Measurements from ENCODE around the gene DNAJB9.

Gene DNAJB9

DNA sequence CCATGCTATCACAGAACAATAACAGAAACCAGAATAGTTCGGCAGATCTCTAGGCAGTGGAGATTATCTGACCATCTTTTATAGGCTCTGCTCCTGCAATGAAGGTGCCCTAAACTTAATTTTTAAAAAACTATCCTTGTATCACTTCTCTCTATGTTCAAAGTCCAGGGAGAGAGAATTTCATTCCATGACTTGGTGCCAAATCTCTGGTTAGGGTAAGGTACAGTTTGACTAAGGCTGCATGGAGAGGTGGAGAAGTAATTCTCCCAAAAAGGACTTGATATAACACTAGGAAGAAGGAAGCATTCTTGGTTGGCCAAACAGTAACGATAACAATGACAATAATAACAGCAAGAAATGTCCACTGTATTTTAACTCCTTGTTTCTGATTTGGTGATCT, 40.0 kb downstream of the DNAJB9 start:
- DNase-seq: no peak
- Mint-ChIP-seq H3K9me3 (peaks cover 4% of the 10 kb centered on the region), H3K27ac (no peak overlapping the region), H3K4me3 (no peak overlapping the region), H3K4me1 (peaks cover 14% of the 10 kb centered on the region), H3K36me3 (ENCODE audit: low read depth) (no peaks in the 10 kb centered on the region), H3K27me3 (ENCODE audit: low read depth, poor library complexity) (peaks cover 10% of the 10 kb centered on the region)
- TF ChIP-seq, protein P1, sequence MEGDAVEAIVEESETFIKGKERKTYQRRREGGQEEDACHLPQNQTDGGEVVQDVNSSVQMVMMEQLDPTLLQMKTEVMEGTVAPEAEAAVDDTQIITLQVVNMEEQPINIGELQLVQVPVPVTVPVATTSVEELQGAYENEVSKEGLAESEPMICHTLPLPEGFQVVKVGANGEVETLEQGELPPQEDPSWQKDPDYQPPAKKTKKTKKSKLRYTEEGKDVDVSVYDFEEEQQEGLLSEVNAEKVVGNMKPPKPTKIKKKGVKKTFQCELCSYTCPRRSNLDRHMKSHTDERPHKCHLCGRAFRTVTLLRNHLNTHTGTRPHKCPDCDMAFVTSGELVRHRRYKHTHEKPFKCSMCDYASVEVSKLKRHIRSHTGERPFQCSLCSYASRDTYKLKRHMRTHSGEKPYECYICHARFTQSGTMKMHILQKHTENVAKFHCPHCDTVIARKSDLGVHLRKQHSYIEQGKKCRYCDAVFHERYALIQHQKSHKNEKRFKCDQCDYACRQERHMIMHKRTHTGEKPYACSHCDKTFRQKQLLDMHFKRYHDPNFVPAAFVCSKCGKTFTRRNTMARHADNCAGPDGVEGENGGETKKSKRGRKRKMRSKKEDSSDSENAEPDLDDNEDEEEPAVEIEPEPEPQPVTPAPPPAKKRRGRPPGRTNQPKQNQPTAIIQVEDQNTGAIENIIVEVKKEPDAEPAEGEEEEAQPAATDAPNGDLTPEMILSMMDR (IDR thresholded peaks at IDR 0.05): no peak

GRCh38 chr7:108611268-108611667, 41.6 kb downstream of the DNAJB9 start:
- H3K36me3 Mint-ChIP-seq (ENCODE audit: low read depth): no peaks in the 10 kb centered on the region
- no peak overlapping the region for H3K27ac Mint-ChIP-seq
- no peak for DNase-seq
- peaks cover 6% of the 10 kb centered on the region for H3K27me3 Mint-ChIP-seq (ENCODE audit: low read depth, poor library complexity)
- H3K4me1 Mint-ChIP-seq: peaks cover 14% of the 10 kb centered on the region
- TF ChIP-seq, protein P1 (IDR thresholded peaks at IDR 0.05): no peak
- peaks cover 8% of the 10 kb centered on the region for H3K9me3 Mint-ChIP-seq
- no peak overlapping the region for H3K4me3 Mint-ChIP-seq

DNA sequence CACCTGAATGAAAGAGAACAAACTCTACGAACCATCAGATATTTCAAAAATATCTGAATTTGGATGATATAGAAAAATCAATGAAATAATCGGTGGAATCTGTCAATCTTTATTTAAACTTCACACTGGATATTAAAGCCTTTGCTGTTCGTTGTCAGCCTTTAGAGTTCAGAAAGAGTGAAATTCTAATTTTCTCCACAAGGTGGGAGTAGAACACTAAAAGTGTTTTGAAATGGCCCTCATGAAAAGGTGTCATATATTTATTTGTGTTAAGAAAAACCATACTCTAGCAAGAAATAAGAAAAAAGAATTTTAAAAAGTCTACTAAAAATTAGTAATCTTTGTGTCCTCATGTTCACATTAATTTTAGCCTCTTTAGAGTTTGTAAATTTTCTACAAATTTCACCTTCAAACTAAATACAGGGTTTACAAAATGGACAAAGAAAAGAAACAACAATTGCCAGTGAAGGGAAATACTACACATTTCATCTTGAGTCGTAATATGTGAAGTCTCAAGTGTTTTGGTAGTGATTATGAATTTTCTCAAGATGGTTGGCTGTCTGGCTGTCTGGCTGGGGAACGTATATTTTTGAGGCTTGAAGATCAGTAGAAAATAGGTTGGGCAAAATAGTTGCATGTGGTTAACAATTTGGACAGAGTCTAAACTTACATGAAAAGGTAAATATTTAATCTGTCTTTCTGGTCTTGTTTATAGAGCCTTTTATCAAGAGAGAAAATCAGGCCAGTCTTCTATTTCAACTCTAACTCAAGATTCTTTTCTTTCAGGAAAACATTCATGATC, 43.7 kb downstream of the DNAJB9 start:
- TF ChIP-seq, protein P1 (IDR thresholded peaks at IDR 0.05): peak; percentile 81
- H3K4me1 Mint-ChIP-seq: peaks cover 20% of the 10 kb centered on the region
- H3K4me3 Mint-ChIP-seq: no peak overlapping the region
- DNase-seq: peak; percentile 8
- H3K36me3 Mint-ChIP-seq (ENCODE audit: low read depth): no peaks in the 10 kb centered on the region
- peaks cover 7% of the 10 kb centered on the region for H3K27me3 Mint-ChIP-seq (ENCODE audit: low read depth, poor library complexity)
- no peak overlapping the region for H3K27ac Mint-ChIP-seq
- peaks cover 8% of the 10 kb centered on the region for H3K9me3 Mint-ChIP-seq

GRCh38 chr7:108613949-108614381, 44.3 kb downstream of the DNAJB9 start:
- Mint-ChIP-seq H3K4me1 (peaks cover 26% of the 10 kb centered on the region), H3K27ac (no peak overlapping the region), H3K4me3 (no peak overlapping the region), H3K27me3 (ENCODE audit: low read depth, poor library complexity) (peaks cover 6% of the 10 kb centered on the region), H3K36me3 (ENCODE audit: low read depth) (no peaks in the 10 kb centered on the region), H3K9me3 (peaks cover 8% of the 10 kb centered on the region)
- TF ChIP-seq, protein P1 (IDR thresholded peaks at IDR 0.05): no peak
- DNase-seq: no peak

- no peak for DNase-seq
- Mint-ChIP-seq H3K9me3 (peaks cover 8% of the 10 kb centered on the region), H3K27me3 (ENCODE audit: low read depth, poor library complexity) (peaks cover 6% of the 10 kb centered on the region), H3K4me1 (peaks cover 34% of the 10 kb centered on the region), H3K4me3 (no peak overlapping the region), H3K36me3 (ENCODE audit: low read depth) (no peaks in the 10 kb centered on the region), H3K27ac (peak overlapping the region; percentile 91)
- TF ChIP-seq, protein P1 (IDR thresholded peaks at IDR 0.05): no peak
These were observed 45.2 kb downstream of the DNAJB9 start for GRCh38 chr7:108614896-108615295.

GRCh38 chr7:108618056-108618455, 48.4 kb downstream of the DNAJB9 start:
- DNase-seq: no peak
- H3K9me3 Mint-ChIP-seq: peaks cover 8% of the 10 kb centered on the region
- H3K27me3 Mint-ChIP-seq (ENCODE audit: low read depth, poor library complexity): peaks cover 5% of the 10 kb centered on the region
- no peak overlapping the region for H3K4me3 Mint-ChIP-seq
- no peak overlapping the region for H3K27ac Mint-ChIP-seq
- H3K4me1 Mint-ChIP-seq: peaks cover 28% of the 10 kb centered on the region
- TF ChIP-seq, protein P1 (IDR thresholded peaks at IDR 0.05): no peak
- H3K36me3 Mint-ChIP-seq (ENCODE audit: low read depth): no peaks in the 10 kb centered on the region
